Lower leg skin (tissue), 3 donors: ENCODE results near the gene SLC25A20.

Experiments used
- POLR2A ChIP-seq, 2 donors: fragments of 450-650 bp; IDR thresholded peaks; one replicate each; pipeline ENCODE4 v1.6.1; 2016 to 2017; ENCODE audit warnings: antibody characterized with exemption in 2 of 2, mild to moderate bottlenecking in 1 of 2, moderate library complexity in 1 of 2
- TF ChIP-seq, protein P1 (sequence below), 3 donors: fragments of 450-650 bp; IDR thresholded peaks; one replicate each; pipeline ENCODE4 v1.5.1; 2016; ENCODE audit warnings: antibody characterized with exemption in 3 of 3, mild to moderate bottlenecking in 3 of 3, moderate library complexity in 2 of 3

GRCh38 chr3:48934333-48934991 lies 35.8 kb upstream of the SLC25A20 start:
- TF ChIP-seq, protein P1, sequence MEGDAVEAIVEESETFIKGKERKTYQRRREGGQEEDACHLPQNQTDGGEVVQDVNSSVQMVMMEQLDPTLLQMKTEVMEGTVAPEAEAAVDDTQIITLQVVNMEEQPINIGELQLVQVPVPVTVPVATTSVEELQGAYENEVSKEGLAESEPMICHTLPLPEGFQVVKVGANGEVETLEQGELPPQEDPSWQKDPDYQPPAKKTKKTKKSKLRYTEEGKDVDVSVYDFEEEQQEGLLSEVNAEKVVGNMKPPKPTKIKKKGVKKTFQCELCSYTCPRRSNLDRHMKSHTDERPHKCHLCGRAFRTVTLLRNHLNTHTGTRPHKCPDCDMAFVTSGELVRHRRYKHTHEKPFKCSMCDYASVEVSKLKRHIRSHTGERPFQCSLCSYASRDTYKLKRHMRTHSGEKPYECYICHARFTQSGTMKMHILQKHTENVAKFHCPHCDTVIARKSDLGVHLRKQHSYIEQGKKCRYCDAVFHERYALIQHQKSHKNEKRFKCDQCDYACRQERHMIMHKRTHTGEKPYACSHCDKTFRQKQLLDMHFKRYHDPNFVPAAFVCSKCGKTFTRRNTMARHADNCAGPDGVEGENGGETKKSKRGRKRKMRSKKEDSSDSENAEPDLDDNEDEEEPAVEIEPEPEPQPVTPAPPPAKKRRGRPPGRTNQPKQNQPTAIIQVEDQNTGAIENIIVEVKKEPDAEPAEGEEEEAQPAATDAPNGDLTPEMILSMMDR (IDR thresholded peaks at IDR 0.05), result no peak
- no peak for TF ChIP-seq POLR2A (IDR thresholded peaks at IDR 0.05)
